WTC11 (cell line): ENCODE results near the gene DRAM2. TPM values are rescaled to one million over a fixed set of nuclear protein-coding genes. Genes with fewer than 3 reads are reported as not detected.

Experiments used
- ATAC-seq: fragments of 200-7000 bp; cut with Tn5 transposase; 2 replicates; pipeline ENCODE4 v1.10.0; 2021; ENCODE audit warnings: mild to moderate bottlenecking, moderate library complexity
- CTCF ChIA-PET: fragments of 300-600 bp; sonication (Branson Sonifier 250); formaldehyde crosslinking; loops from one replicate; lab custom pipeline; 2021; ENCODE audit warnings: antibody characterized with exemption; lab: Charles Lee
- POLR2A ChIA-PET: fragments of 350-600 bp; sonication (Branson Sonifier 250); formaldehyde crosslinking; loops from one replicate; lab custom pipeline; 2021; ENCODE audit warnings: antibody characterized with exemption; lab: Charles Lee
- DNase-seq: peaks from one replicate; pipeline ENCODE4 v3.0.0; 2021; ENCODE audit warnings: low spot score
- H3K27ac Mint-ChIP-seq: 2 replicates; pipeline ENCODE4 v1.8.0; 2021; ENCODE audit warnings: mixed read lengths
- H3K27me3 Mint-ChIP-seq: 2 replicates; pipeline ENCODE4 v1.8.0; 2021; ENCODE audit warnings: low read depth, mild to moderate bottlenecking, moderate library complexity, mixed read lengths
- H3K36me3 Mint-ChIP-seq: 2 replicates; pipeline ENCODE4 v1.8.0; 2021; ENCODE audit warnings: mixed read lengths
- H3K4me1 Mint-ChIP-seq: 2 replicates; pipeline ENCODE4 v1.8.0; 2022; ENCODE audit warnings: mixed read lengths
- H3K4me3 Mint-ChIP-seq: 2 replicates; pipeline ENCODE4 v1.8.0; 2021; ENCODE audit warnings: mild to moderate bottlenecking, moderate library complexity, mixed read lengths
- H3K9me3 Mint-ChIP-seq: 2 replicates; pipeline ENCODE4 v1.8.0; 2021; ENCODE audit warnings: mixed read lengths
- AFF4 ChIP-seq: sonication (generic); formaldehyde crosslinking; IDR thresholded peaks from 2 replicates; pipeline ENCODE4 v1.8.1; 2023; ENCODE audit warnings: mild to moderate bottlenecking, missing genetic modification reagents, borderline replicate concordance
- AR ChIP-seq: fragments of 250-450 bp; sonication (Bioruptor Pico); IDR thresholded peaks from 2 replicates; pipeline ENCODE4 v1.9.0; 2021; ENCODE audit warnings: mild to moderate bottlenecking
- ATF3 ChIP-seq: sonication (generic); formaldehyde crosslinking; conservative IDR thresholded peaks from 2 replicates; pipeline ENCODE4 v1.8.1; 2022; ENCODE audit warnings: mild to moderate bottlenecking, missing genetic modification reagents
- CBFB ChIP-seq: sonication (generic); formaldehyde crosslinking; IDR thresholded peaks from 2 replicates; pipeline ENCODE4 v1.8.1; 2022; ENCODE audit warnings: mild to moderate bottlenecking, low read depth, missing genetic modification reagents
- CREM ChIP-seq: sonication (generic); formaldehyde crosslinking; IDR thresholded peaks from 2 replicates; pipeline ENCODE4 v1.8.1; 2022; ENCODE audit warnings: mild to moderate bottlenecking, missing genetic modification reagents, moderate library complexity
- EMX1 ChIP-seq: fragments of 250-450 bp; sonication (Bioruptor Pico); IDR thresholded peaks from 2 replicates; pipeline ENCODE4 v1.8.0; 2021; ENCODE audit warnings: mild to moderate bottlenecking
- ETV6 ChIP-seq: sonication (generic); formaldehyde crosslinking; IDR thresholded peaks from 2 replicates; pipeline ENCODE4 v1.8.1; 2022; ENCODE audit warnings: mild to moderate bottlenecking, missing genetic modification reagents
- FOXP4 ChIP-seq: sonication (generic); formaldehyde crosslinking; IDR thresholded peaks from 2 replicates; pipeline ENCODE4 v1.8.0; 2022; ENCODE audit warnings: mild to moderate bottlenecking, missing genetic modification reagents
- JAZF1 ChIP-seq: fragments of 250-450 bp; sonication (Bioruptor Pico); IDR thresholded peaks from 2 replicates; pipeline ENCODE4 v1.9.0; 2021; ENCODE audit warnings: moderate library complexity, mild to moderate bottlenecking, inconsistent platforms
- MXD4 ChIP-seq: fragments of 250-450 bp; sonication (Bioruptor Pico); IDR thresholded peaks from 2 replicates; pipeline ENCODE4 v1.8.0; 2021; ENCODE audit warnings: mild to moderate bottlenecking, moderate library complexity, borderline replicate concordance
- NFE2L1 ChIP-seq: sonication (generic); formaldehyde crosslinking; IDR thresholded peaks from 2 replicates; pipeline ENCODE4 v1.8.1; 2023; ENCODE audit warnings: missing genetic modification reagents
- NR3C1 ChIP-seq: sonication (generic); formaldehyde crosslinking; conservative IDR thresholded peaks from 2 replicates; pipeline ENCODE4 v1.8.1; 2023; ENCODE audit warnings: low read depth, mild to moderate bottlenecking, missing genetic modification reagents
- PRDM15 ChIP-seq: sonication (generic); formaldehyde crosslinking; IDR thresholded peaks from 2 replicates; pipeline ENCODE4 v1.8.0; 2022; ENCODE audit warnings: missing genetic modification reagents
- RORB ChIP-seq: fragments of 250-450 bp; sonication (Bioruptor Pico); IDR thresholded peaks from 2 replicates; pipeline ENCODE4 v1.9.0; 2021; ENCODE audit warnings: mild to moderate bottlenecking
- SMAD4 ChIP-seq: sonication (generic); formaldehyde crosslinking; IDR thresholded peaks from 2 replicates; pipeline ENCODE4 v1.8.0; 2022; ENCODE audit warnings: mild to moderate bottlenecking, missing genetic modification reagents
- TEAD1 ChIP-seq: sonication (generic); formaldehyde crosslinking; IDR thresholded peaks from 2 replicates; pipeline ENCODE4 v1.8.0; 2022; ENCODE audit warnings: mild to moderate bottlenecking, missing genetic modification reagents
- TEAD4 ChIP-seq: sonication (generic); formaldehyde crosslinking; IDR thresholded peaks from 2 replicates; pipeline ENCODE4 v1.8.0; 2022; ENCODE audit warnings: mild to moderate bottlenecking, missing genetic modification reagents
- ZBTB21 ChIP-seq: sonication (generic); formaldehyde crosslinking; IDR thresholded peaks from 2 replicates; pipeline ENCODE4 v1.8.1; 2023; ENCODE audit warnings: mild to moderate bottlenecking, missing genetic modification reagents, borderline replicate concordance
- ZBTB43 ChIP-seq: sonication (generic); formaldehyde crosslinking; IDR thresholded peaks from 2 replicates; pipeline ENCODE4 v1.8.1; 2023; ENCODE audit warnings: mild to moderate bottlenecking, missing genetic modification reagents
- ZNF263 ChIP-seq: sonication (generic); formaldehyde crosslinking; IDR thresholded peaks from 2 replicates; pipeline ENCODE4 v1.8.1; 2022; ENCODE audit warnings: low read depth, mild to moderate bottlenecking, moderate library complexity, missing genetic modification reagents
- total RNA-seq: library from RNA; stranded (reverse); gene quantifications from 3 replicates; pipeline ENCODE4 v1.2.3, GENCODE V29; 2021

DRAM2 gene
- total RNA-seq, 1 experiment from 2014 or later, result 34.3 TPM

- no peak for DNase-seq
- Mint-ChIP-seq H3K27ac (no peak overlapping the region), H3K4me1 (no peaks in the 10 kb centered on the region), H3K27me3 (no peaks in the 10 kb centered on the region), H3K36me3 (peaks cover 11% of the 10 kb centered on the region), H3K9me3 (no peaks in the 10 kb centered on the region), H3K4me3 (no peak overlapping the region)
- no peak for ATAC-seq
- ChIA-PET CTCF (no interaction called here), POLR2A (no interaction called here)
- no peak for TF ChIP-seq TEAD4
- no peak for TF ChIP-seq NR3C1
- TF ChIP-seq TEAD1, result no peak
- no peak for TF ChIP-seq JAZF1
- TF ChIP-seq ZBTB43 (CRISPR knock-in tag), result no peak
- no peak for TF ChIP-seq CBFB (CRISPR knock-in tag)
- no peak for TF ChIP-seq ETV6 (CRISPR knock-in tag)
- no peak for TF ChIP-seq ZBTB21
- TF ChIP-seq MXD4 (CRISPR knock-in tag), result no peak
- TF ChIP-seq NFE2L1 (CRISPR knock-in tag), result no peak
- no peak for TF ChIP-seq AR (CRISPR knock-in tag)
- no peak for TF ChIP-seq FOXP4 (CRISPR knock-in tag)
- no peak for TF ChIP-seq EMX1 (CRISPR knock-in tag)
- TF ChIP-seq RORB, result no peak
- no peak for TF ChIP-seq ZNF263
- TF ChIP-seq CREM (CRISPR knock-in tag), result no peak
- no peak for TF ChIP-seq SMAD4 (CRISPR knock-in tag)
- no peak for TF ChIP-seq ATF3 (CRISPR knock-in tag)
- TF ChIP-seq AFF4 (CRISPR knock-in tag), result no peak
- TF ChIP-seq PRDM15 (CRISPR knock-in tag), result no peak
Observed at GRCh38 chr1:111174070-111174469, 34.2 kb upstream of the DRAM2 start.
